GM19240 (cell line): ENCODE results near the gene C16orf89.
"Not testable (repeated sequence)": the region's sequence is repeated elsewhere in the genome, so short reads cannot be mapped to it uniquely, and the experiment has no call there.

Experiments used
- DNase-seq: peaks from one replicate; pipeline ENCODE4 v3.0.0; 2011; ENCODE audit warnings: low spot score; ENCODE audit not compliant: insufficient read length

C16orf89 gene

GRCh38 chr16:5065813-5066212 is at the start of gene C16orf89:
TSS of gene C16orf89 (minus strand) at chr16:5065956. CDS start at chr16:5065908, 48 bp downstream.
- DNase-seq, result no peak

DNA sequence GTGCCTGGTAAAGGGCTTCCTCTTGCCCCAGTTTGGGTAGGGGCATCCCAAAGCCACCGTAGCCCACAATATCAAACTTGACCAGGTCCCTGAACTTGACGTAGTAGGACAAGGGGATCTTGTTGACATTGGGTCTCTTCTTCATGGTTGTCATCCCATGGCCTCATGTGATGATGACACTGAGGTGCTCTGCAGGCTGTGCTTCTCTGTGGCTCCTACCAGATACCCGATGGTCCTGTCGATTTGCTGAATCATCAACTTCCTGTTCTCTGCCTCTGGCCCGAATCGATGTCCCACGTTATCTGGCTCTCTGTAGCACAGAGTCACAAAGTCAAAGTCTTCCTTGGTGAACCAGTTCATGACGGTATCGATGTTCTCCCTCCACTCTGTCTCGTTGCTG is 45.2 kb upstream of the C16orf89 start:
- DNase-seq, result not testable (repeated sequence)

GRCh38 chr16:5108505-5109158 is 42.9 kb upstream of the C16orf89 start:
- DNase-seq, result no peak

DNA sequence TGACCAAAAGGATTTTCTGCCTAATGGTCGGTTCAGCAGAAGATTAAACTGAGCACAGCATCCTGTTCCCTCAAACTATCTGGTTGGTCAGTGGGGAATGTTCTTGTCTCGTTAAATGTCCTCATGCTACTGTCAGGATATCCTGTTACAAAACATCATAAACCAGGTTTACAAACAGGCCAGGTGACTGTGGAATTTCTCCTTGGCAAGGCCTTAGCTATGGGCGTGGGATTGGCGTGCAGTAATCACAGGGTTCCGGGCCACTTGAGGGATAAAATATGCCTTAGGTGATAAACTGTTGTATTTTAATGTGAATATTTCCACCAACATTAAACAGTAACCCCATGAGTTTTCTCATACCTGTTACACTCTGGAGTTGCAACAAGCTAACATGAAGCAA is 39.3 kb upstream of the C16orf89 start:
- not testable (repeated sequence) for DNase-seq

GRCh38 chr16:5103296-5104032 is 37.7 kb upstream of the C16orf89 start:
- DNase-seq, result not testable (repeated sequence)

- DNase-seq, result not testable (repeated sequence)
Measured at GRCh38 chr16:5099174-5099573, 33.4 kb upstream of the C16orf89 start.

DNA sequence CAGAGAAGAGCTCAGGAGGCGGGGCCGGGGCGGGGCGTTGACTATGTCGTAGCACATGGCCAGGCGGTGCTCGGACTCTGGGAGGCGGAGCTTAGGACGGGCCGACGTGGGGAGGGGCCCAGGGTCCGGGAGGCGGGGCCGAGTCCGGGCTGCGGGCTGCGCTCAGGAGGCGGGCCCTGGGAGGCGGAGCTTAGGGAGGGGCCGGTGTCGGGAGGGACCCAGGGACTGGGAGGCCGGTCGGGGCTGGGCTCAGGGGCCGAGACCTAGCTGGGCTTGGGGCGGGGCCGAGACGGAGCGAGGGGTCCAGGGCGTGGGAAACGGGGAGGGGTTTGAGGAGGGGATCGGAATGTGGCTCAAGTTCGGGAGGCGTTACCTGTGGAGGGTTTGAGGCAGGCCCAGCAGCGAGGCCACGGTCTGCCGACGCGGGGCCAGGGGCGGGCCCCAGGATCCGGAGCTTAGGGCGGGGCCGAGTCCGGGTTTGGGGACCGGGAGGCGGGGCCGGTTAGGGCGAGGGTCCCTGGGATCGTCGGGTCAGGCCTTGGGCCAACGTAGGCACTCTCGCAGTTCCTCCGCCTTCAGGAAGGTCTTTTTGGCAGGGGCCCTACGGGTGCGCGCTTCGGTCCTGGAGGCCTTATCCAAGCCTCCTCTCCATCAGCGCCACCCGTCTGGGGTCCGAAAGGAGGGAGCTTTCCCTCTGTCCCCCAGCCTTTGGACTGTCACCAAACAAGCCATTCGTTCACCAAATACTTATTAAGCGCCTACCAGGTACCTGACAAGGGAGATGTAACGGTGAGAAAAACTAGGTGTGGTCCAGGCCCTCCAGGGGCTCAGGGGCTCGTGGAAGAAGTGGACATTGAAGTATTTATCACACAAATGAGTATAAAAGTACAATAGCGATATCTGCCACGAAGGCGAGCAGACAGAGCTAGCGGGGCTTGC is 32.7 kb upstream of the C16orf89 start:
- not testable (repeated sequence) for DNase-seq

DNA sequence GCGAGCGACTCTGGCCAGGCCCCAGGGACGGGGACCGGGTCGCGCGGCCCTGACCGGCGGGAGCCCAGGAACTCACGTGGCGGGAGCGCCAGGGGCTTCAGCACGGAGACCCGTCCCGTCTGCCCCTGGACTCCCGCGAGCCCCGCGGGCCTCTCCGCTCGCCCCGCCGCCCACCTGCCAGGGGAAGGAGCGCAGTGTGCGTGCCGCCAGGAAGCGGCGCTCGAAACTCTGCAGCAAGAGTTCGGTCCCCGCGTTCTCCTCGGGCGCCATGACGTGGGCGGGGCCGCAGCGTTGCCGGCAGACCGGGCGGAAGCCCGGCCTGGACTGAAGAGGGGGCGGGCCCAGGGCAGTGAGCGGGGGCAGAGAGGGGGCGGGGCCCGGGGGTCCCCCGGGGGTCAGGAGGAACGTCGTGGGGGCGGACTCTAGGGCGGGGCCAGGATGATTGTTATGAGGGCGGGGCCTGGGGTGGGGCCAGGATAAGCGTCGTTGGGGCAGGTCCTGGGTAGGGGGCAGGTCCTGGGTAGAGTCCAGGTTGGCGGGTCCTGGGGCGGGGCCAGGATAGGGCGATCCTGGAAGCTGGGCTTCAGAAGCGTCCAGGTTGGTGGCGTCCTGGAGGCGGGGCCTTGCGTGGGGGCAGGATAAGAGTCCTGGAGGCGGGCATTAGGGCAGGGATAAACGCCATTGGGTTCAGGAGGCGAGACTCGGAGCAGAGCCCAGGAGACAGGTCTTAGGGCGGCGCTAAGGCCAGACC is 31.9 kb upstream of the C16orf89 start, which contains the start of gene EEF2KMT:
EEF2KMT (minus strand) TSS at position 326 of the 751 bp plus-strand sequence; CDS start at position 270, 56 bp downstream.
- DNase-seq, result peak; percentile 50

GRCh38 chr16:5097061-5097469 is 31.3 kb upstream of the C16orf89 start:
- not testable (repeated sequence) for DNase-seq

DNA sequence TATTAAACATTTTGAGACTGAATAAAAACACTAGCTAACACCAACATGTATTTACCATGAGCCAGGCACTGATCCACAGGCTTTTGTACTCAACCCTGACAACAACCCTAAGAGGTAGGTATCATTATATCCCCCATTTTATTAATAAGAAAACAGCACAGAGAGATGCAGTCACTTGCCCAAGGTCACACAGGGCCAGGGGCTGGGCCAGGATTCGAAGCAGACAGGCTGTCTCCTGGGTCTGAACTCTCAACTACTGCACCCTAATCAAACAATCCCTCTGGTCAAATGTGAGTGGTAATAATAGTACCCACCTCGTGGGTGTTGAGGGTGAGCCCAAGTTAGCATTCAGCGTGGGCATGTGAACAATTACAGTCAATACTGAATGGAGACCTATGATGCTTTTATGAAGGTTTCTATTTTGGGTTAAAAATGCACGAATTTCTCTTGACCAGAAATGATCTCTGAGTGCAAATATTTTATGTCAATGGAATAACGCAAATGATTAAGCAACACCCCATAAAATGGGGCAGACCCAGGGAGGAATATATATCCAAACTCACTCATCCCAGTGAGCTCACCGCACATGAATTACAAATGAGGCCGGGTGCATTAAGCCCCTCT is 30.8 kb upstream of the C16orf89 start:
- DNase-seq, result not testable (repeated sequence)

GRCh38 chr16:5095145-5095830 is 29.5 kb upstream of the C16orf89 start:
- not testable (repeated sequence) for DNase-seq

DNA sequence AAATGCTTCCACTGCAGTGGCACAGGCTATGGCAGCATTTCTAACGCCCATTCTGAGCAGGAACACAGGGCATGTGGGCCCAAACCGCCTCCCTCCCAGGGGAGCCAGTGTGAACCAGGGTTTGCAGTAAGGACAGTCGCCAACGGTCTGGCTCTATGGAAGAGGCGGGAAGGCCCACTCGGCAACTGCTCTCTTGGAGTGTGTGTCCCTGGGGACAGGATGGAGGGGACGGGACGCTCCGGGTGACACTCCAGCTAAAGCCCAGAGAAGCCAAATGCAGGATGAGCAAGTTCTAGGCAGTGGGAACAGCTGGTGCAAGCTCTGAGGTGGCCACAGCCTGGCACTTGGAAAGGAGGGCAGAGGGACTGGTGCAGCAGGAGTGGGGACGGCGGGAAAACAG is 28.0 kb upstream of the C16orf89 start:
- DNase-seq, result not testable (repeated sequence)

GRCh38 chr16:5093081-5093480 is 27.3 kb upstream of the C16orf89 start:
- not testable (repeated sequence) for DNase-seq

DNA sequence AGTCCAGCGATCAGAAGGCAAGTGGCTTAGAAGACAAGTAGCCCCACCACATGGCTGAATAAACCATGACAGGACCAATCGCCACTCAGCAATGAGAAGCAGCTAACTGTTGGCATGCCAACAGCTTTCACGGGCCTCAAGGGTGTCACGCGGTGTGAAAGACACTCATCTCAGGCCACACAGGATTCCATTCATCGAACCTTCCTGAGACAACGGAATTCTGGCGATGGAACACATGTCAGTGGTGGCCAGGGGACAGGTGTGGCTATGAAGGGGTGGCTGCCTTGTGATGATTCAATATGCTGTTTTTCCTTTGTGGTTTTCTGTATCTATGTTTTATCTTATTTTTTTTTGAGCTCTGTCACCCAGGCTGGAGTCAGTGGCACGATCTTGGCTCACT is 24.8 kb upstream of the C16orf89 start:
- not testable (repeated sequence) for DNase-seq

GRCh38 chr16:5089911-5090555 is 24.3 kb upstream of the C16orf89 start:
- not testable (repeated sequence) for DNase-seq

DNA sequence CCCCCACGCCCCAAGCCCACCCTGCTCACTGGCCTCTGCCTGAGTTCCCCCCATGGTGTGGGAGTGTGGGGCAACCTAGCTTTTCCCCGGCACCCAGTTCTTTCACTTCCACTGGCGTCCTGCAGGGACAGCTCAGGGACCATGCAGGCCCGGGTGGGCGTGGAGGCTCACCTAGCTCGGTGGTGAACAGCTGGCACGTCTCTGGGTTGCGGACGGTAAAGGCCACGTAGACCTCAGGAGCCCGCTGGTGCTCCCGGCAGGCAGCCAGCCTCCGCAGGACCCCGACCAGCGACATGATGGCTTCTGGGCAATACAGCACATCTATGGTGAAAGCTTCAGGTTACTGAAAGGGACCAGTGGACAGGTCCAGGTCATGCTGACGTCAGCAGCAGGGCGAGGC is 23.2 kb upstream of the C16orf89 start:
- DNase-seq, result not testable (repeated sequence)

- not testable (repeated sequence) for DNase-seq
Measured at GRCh38 chr16:5088086-5088790, 22.5 kb upstream of the C16orf89 start.

- DNase-seq, result not testable (repeated sequence)
Measured at GRCh38 chr16:5085716-5086115, 20.0 kb upstream of the C16orf89 start.
